ENCODE results near the gene SERTAD1. TPM values are rescaled to one million over a fixed set of nuclear protein-coding genes. Genes with fewer than 3 reads are reported as not detected.

The SERTAD1 gene
- total and polyA plus RNA-seq, 8 donors: 2.6 to 11.9 (median 4.7) TPM

- Histone ChIP-seq H3K27me3 (no peaks in the 10 kb centered on the region), H3K27ac (peak overlapping the region; percentile 94 to 99 (median 98)), H3K9me3 (no peaks in the 10 kb centered on the region), H3K4me1 (peaks cover 0 to 18% (median 5%) of the 10 kb centered on the region in 3 donors), H3K36me3 (no peaks in the 10 kb centered on the region), H3K4me3 (peak overlapping the region; percentile 42 to 60 (median 56))
- peak; percentile 93 to 97 (median 94) for DNase-seq
- FAIRE-seq: no peak
- TF ChIP-seq, protein P1, sequence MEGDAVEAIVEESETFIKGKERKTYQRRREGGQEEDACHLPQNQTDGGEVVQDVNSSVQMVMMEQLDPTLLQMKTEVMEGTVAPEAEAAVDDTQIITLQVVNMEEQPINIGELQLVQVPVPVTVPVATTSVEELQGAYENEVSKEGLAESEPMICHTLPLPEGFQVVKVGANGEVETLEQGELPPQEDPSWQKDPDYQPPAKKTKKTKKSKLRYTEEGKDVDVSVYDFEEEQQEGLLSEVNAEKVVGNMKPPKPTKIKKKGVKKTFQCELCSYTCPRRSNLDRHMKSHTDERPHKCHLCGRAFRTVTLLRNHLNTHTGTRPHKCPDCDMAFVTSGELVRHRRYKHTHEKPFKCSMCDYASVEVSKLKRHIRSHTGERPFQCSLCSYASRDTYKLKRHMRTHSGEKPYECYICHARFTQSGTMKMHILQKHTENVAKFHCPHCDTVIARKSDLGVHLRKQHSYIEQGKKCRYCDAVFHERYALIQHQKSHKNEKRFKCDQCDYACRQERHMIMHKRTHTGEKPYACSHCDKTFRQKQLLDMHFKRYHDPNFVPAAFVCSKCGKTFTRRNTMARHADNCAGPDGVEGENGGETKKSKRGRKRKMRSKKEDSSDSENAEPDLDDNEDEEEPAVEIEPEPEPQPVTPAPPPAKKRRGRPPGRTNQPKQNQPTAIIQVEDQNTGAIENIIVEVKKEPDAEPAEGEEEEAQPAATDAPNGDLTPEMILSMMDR (IDR thresholded peaks at IDR 0.05): peak; percentile 87 to 95 (median 90)
- intact Hi-C loops (cut with DNase I): no loop called here
- WGBS, 2 donors: 2 to 3% methylated on average over 49 to 56 of the region's 56 CpGs
- ATAC-seq: peak; percentile 77 to 86 (median 82)
Observed at GRCh38 chr19:40420766-40421765, 4.7 kb downstream of the SERTAD1 start.

DNA sequence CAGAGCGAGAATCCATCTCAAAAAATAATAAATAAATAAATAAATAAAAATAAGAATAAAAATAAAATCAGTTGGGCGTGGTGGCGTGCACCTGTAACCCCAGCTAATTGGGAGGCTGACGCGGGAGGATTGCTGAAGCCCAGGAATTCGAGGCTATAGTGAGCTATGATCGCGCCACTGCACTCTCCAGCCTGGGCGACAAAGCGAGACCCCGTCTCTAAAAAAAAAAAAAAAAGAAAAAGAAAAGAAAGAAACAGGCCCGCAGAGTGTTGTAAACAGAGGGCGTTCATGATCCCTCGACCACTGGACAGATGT lies 5.4 kb downstream of the SERTAD1 start:
- peaks cover 0 to 18% (median 5%) of the 10 kb centered on the region in 3 donors for H3K4me1 ChIP-seq

DNA sequence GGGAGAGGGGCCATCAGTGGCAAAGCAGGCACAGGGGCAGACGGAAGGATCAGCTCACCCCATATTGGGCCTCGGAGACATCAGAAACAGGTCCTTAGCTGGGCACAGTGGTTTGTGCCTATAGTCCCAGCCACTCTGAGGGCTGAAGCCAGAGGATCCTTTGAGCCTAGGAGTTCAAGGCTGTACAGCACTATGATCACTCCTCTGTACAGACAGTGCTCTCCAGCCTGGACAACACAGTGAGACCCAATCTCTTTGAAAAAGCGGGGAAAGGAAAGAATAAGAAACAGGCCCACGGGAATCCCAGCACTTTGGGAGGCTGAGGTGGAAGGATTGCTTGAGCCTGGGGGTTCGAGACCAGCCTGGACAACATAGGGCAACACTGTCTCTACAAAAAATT lies 6.0 kb downstream of the SERTAD1 start:
- no peak overlapping the region for H3K4me3 ChIP-seq
- FAIRE-seq: no peak
- intact Hi-C loops (cut with DNase I): no loop called here
- H3K36me3 ChIP-seq: no peaks in the 10 kb centered on the region
- no peak for ATAC-seq
- DNase-seq: no peak
- no peaks in the 10 kb centered on the region for H3K27me3 ChIP-seq
- WGBS, 2 donors: 74 to 84% methylated on average over 5 of the region's 5 CpGs
- H3K9me3 ChIP-seq: no peaks in the 10 kb centered on the region
- TF ChIP-seq, protein P1 (IDR thresholded peaks at IDR 0.05): no peak
- peaks cover 0 to 18% (median 5%) of the 10 kb centered on the region in 3 donors for H3K4me1 ChIP-seq
- no peak overlapping the region for H3K27ac ChIP-seq

More for the DNA sequence above, 5.4 kb downstream of the SERTAD1 start:
- H3K36me3 ChIP-seq: no peaks in the 10 kb centered on the region
- H3K9me3 ChIP-seq: no peaks in the 10 kb centered on the region
- ATAC-seq (no peak), DNase-seq (no peak), FAIRE-seq (no peak)
- no peaks in the 10 kb centered on the region for H3K27me3 ChIP-seq
- WGBS, 2 donors: 42 to 44% methylated on average over 14 of the region's 14 CpGs
- peak overlapping the region; percentile 94 to 99 (median 98) for H3K27ac ChIP-seq
- TF ChIP-seq, protein P1 (IDR thresholded peaks at IDR 0.05): no peak
- H3K4me3 ChIP-seq: peak overlapping the region; percentile 42 to 60 (median 56)
- intact Hi-C loops (cut with DNase I): no loop called here

- Histone ChIP-seq H3K36me3 (no peaks in the 10 kb centered on the region), H3K9me3 (no peaks in the 10 kb centered on the region), H3K27me3 (no peaks in the 10 kb centered on the region), H3K4me3 (no peak overlapping the region), H3K27ac (no peak overlapping the region), H3K4me1 (peaks cover 0 to 18% (median 5%) of the 10 kb centered on the region in 3 donors)
- intact Hi-C loops (cut with DNase I): no loop called here
- DNase-seq: no peak
- WGBS, 2 donors: 51 to 56% methylated on average over 5 of the region's 5 CpGs
- FAIRE-seq: no peak
- no peak for ATAC-seq
- TF ChIP-seq, protein P1 (IDR thresholded peaks at IDR 0.05): no peak
Observed at GRCh38 chr19:40419066-40419612, 6.7 kb downstream of the SERTAD1 start.

Measured in pancreas (tissue), 10 donors.